Activated T-cell treated with anti-CD3 and anti-CD28 coated beads for 1 hour (primary cell): Measurements from ENCODE around the gene PLK5.
"Not testable (repeated sequence)": the region's sequence is repeated elsewhere in the genome, so short reads cannot be mapped to it uniquely, and the experiment has no call there.

Experiments
- DNase-seq: peaks from one replicate; pipeline ENCODE4 v3.0.0-alpha.2; 2020; ENCODE audit warnings: low read depth

PLK5 gene

DNA sequence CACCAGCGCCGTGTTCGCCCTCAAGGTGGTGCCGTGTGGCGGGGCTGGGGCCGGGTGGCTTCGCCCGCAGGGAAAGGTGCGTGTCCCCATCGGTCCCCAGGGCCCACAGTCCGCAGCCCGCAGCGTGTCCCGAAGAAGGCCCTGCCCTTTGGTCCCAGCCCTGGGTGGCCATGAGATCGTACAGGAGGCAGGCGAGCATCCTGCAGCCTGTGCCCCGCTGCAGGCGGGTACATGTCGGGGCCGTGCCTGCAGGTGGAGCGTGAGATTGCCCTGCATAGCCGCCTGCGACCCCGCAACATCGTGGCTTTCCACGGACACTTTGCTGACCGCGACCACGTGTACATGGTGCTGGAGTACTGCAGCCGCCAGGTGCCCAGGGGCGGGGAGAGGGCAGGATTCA lies 1.5 kb downstream of the PLK5 start:
- DNase-seq, result no peak

DNA sequence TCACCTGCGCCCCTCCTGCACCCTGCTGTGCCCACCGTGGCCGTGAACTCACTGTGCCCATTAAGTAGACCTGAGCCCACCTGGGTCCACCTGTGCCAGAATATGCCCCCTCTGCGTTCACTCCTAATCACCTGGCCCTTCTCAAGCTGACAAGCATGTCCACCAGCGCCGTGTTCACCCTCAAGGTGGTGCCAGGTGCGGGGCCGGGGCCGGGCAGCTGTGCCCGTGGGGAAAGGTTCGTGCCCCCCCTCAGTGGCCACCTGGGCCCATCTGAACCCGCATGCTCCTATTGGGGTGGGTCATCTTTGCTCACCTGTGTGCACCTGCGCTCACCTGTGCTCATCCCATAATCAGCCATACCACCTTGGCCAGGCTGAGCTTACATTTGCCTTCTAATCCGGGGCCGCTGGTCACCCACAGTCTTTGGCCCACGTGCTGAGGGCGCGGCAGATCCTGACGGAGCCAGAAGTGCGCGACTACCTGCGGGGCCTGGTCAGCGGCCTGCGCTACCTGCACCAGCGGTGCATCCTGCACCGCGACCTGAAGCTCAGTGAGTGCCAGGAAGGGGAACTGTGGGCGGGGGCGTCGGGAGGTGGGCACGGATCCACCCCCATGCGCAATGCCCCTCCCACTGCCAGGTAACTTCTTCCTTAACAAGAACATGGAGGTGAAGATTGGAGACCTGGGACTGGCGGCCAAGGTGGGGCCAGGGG lies 2.3 kb downstream of the PLK5 start:
- no peak for DNase-seq

GRCh38 chr19:1526979-1527649 lies 3.2 kb downstream of the PLK5 start:
- no peak for DNase-seq

- DNase-seq, result no peak
These were observed 3.9 kb downstream of the PLK5 start for GRCh38 chr19:1527650-1528309.

- DNase-seq, result no peak
These were observed 4.9 kb downstream of the PLK5 start for GRCh38 chr19:1528596-1529429.

DNA sequence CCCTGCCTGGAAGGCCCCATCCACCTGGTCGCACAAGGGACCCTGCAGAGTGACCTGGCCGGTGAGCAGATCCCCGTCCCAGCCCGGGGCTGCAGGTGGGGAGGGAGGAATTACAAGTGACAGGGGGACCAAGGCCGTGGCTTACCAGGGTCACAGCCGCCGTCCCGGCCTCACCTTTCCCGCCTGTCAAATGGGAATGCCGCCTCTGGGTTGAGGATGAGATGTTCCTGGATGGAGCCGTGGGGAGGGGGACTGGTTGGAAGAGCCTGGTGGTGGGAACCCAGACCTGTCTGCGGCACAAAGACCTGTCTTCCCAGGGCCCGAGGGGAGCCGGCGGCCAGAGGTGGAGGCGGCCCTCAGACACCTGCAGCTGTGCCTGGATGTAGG lies 5.5 kb downstream of the PLK5 start:
- DNase-seq, result no peak

DNA sequence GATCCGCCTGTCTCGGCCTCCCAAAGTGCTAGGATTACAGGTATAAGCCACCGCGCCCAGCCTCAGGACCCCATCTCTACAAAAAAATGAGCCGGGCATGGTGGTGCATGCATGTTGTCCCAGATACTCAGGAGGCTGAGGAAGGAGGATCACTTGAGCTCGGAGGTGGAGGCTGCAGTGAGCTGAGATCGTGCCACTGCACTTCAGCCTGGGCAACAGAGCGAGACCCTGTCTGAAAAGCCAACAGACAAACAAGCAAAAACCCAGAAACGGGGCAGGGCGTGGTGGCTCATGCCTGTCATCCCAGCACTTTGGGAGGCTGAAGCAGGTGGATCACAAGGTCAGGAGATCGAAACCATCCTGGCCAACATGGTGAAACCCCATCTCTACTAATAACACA lies 7.0 kb downstream of the PLK5 start:
- DNase-seq, result not testable (repeated sequence)

DNA sequence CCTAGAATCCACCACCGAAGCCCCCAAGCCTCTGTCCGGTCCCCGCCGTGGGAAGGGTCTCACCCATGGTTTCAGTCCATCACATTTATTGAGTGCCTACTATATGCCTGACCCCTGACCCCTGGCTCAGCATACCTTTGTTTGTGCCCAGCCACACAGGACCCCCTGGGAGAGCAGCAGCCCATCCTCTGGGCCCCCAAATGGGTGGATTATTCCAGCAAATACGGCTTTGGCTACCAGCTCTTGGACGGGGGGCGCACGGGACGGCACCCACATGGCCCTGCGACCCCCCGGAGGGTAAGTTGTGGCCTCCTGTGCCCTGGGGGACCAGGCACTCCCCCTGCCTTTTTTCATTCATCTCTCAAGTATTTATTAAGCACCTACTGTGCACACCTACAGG lies 7.7 kb downstream of the PLK5 start:
- DNase-seq, result no peak

DNA sequence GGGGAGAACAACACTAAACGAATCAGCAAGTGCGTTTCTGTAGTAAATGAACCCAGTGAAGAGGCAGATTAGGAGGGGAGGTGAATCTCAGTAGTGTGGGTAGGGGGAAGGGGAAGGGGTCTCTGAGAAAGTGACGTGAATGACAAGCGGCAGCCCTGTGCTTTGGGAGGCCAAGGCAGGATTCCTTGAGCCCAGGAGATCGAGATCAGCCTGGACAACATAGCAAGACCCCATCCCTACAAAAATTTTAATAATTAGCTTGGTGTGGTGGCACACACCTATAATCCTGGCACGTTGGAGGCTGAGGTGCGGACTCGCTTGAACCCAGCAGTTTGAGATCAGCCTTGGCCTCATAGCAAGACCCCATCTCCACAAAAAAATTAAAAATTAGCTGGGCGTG lies 8.1 kb downstream of the PLK5 start:
- DNase-seq, result no peak

GRCh38 chr19:1533510-1534150 lies 9.8 kb downstream of the PLK5 start:
- DNase-seq, result no peak

- DNase-seq, result no peak
These were observed 11.1 kb downstream of the PLK5 start for GRCh38 chr19:1534972-1535371.

GRCh38 chr19:1535699-1536098 lies 11.8 kb downstream of the PLK5 start:
- not testable (repeated sequence) for DNase-seq

DNA sequence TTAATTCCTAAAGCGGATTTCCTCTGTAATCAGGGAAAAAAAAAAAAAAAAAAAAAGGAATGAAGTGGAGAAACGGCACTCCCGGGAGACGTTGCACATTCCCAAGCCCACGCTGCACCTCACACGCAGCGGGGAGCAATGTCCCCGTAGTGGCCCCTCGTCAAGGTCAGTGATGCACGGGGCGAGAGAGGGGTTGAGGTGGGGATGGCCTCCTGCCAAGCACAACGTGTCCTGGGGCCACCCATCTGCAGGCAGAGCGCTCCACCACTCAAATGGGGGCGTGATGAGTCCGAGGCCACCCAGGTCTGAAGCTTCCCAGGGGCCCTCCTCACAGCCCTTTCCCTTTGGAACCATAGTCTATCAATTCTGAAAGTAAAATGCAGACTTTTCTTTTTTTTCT lies 15.1 kb downstream of the PLK5 start:
- DNase-seq, result no peak

GRCh38 chr19:1539749-1540148 lies 15.9 kb downstream of the PLK5 start:
- DNase-seq, result not testable (repeated sequence)

DNA sequence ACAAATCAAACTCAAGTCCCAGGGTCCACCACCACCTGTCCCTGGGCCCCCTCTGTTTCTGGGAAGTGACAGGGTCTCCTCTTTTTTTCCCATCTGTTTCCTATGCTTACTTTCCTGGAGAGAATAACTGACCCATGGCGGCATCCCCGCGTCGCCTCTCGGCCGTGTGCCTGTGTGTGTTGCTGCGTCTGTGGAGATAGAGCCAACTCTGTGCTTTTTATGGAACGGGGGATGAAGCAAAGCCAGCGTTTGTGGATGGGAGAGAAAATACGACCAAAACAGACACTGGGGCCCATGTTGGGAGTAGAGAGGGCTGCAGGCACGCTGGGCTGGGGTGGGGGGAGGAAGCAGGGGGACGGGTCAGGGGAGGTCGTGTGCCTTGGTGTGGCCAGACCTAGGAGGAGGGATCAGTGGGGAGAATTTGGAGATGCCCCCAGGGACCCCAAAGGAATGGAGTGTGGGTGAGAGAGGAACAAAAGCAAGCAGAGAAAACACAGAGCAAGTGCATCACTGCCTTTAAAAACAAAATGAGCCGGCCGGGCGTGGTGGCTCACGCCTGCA lies 16.6 kb downstream of the PLK5 start:
- DNase-seq, result no peak

- no peak for DNase-seq
These were observed 25.6 kb downstream of the PLK5 start for GRCh38 chr19:1549332-1549945.

- no peak for DNase-seq
These were observed 27.5 kb downstream of the PLK5 start for GRCh38 chr19:1551068-1552040.

- DNase-seq, result no peak
These were observed 29.5 kb downstream of the PLK5 start for GRCh38 chr19:1553415-1553814.

DNA sequence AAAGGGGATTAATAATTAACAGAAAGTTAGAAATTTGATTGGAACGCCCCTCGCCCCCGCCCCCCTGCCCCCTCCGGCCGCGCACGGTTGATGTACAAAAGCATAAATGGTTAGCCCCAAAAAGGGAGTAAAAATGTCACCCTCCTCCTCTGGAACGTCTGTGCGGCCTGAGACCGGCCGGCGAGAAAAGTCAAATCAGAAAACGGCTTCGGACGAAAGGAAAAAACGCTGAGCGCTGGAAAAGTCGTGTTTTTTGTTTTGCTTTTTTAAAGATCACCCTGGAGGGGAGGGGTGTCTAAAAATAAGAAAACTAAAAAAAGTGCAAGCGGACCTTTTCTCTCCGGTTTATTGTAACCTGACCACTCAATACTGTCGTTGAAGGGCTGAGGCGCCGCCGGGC lies 31.1 kb downstream of the PLK5 start:
- no peak for DNase-seq
